Renal cortical epithelial cell (primary cell): ENCODE measurements around the gene GFY. TPM values are rescaled to one million over a fixed set of nuclear protein-coding genes. Genes with fewer than 3 reads are reported as not detected.
"Not testable (repeated sequence)": the region's sequence is repeated elsewhere in the genome, so short reads cannot be mapped to it uniquely, and the experiment has no call there.

ENCODE experiments used
- DNase-seq: peaks from one replicate; pipeline ENCODE4 v3.0.0-alpha.2; 2011; ENCODE audit warnings: low read depth
- total RNA-seq: library from RNA; depleted of rRNA; stranded (reverse); fragments of >200 nt; gene quantifications from 2 replicates; pipeline ENCODE4 v1.2.3, GENCODE V29; 2014

The GFY gene
- total RNA-seq, 1 donor from 2014 or later = not detected

DNA sequence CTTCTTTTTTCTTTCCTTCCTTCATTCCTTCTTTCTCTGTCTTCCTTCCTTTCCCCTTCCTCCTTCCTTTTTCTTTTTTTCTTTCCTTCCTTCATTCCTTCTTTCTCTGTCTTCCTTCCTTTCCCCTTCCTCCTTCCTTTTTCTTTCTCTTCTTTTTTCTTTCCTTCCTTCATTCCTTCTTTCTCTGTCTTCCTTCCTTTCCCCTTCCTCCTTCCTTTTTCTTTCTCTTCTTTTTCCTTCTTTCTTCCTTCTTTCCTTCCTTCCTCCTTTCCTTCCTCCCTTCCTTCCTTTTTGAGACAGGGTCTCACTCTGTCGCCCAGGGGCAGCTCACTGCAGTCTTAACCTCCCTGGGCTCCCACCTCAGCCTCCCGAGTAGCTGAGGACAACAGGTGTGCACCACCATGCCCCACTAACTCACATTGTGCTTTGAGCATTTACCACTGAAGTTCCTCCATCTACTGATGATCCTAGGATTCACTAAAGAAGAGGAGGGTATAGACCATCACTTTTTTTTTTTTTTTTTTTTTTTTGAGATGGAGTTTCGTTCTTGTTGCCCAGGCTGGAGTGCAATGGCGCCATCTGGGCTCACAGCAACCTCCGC lies 19.0 kb downstream of the GFY start:
- not testable (repeated sequence) for DNase-seq

- DNase-seq = no peak
These were observed 20.8 kb downstream of the GFY start for GRCh38 chr19:49445997-49446396.

DNA sequence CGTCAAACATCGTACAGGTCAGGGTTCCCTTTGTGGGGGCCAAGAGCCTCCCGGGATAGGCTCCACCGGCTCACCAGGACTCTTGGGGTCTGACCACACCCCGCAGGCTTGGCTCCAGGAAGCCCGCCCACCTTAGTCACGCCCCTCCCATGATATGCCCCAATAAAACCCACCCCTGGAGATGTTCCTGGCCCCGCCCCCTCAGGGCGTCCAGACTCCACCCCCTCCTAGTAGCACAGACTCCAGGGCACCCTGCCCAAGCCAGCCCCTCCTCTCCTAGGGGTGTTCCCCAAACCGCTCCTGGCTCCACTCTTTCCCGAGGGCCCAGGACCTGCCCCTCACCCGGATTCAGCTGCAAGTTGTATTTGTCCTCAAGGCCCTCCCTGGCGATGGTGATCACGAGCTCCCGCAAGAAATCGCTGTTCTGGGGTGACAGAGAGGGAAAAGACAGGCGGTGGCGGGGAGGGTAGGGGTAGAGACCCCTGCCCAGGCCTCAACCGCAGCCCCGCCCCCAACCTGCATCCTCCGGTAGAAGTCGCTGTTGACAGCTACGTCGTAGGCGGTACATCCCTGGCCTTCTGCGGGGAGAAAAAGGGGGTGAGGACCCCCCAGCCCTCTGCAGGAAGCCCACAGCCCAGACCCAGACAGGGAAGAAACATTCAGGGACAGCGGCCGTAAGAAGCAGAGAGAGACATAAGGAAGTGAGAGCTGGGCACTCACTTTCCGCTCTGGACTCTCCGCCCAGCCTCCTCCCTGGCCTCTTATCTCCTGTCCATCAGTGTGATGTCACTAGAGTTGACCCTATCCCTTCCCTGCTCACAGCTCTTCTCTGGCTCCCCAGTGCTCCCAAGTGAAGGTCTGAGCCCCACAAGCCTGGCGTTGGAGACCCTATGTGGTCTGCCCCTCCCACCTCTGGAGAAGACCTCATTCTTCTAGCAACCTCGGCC lies 22.6 kb downstream of the GFY start:
- no peak for DNase-seq

GRCh38 chr19:49448432-49448786 lies 23.2 kb downstream of the GFY start:
- no peak for DNase-seq

DNA sequence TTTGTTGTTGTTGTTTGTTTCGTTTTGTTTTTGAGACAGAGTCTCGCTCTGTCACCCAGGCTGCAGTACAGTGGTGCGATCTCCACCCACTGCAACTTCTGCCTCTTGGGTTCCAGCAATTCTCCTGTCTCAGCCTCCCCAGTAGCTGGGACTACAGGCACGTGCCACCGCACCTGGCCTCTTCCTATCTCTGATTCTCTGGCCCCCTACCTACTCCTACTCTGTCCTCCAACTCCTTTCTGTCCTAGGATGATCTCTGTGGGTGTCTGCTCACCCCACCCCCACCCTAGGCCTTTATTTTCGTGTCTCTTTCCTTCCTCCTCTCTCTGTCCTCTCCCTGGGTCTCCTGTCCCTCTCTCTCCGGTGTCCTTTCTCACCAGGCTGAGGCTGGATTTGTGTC lies 25.2 kb downstream of the GFY start:
- DNase-seq = no peak

GRCh38 chr19:49451430-49452181 lies 26.4 kb downstream of the GFY start, which contains the start of gene PIH1D1:
TSS of gene PIH1D1 (minus strand) at chr19:49451814. CDS start at chr19:49451574, 240 bp downstream.
- peak; percentile 99 for DNase-seq

DNA sequence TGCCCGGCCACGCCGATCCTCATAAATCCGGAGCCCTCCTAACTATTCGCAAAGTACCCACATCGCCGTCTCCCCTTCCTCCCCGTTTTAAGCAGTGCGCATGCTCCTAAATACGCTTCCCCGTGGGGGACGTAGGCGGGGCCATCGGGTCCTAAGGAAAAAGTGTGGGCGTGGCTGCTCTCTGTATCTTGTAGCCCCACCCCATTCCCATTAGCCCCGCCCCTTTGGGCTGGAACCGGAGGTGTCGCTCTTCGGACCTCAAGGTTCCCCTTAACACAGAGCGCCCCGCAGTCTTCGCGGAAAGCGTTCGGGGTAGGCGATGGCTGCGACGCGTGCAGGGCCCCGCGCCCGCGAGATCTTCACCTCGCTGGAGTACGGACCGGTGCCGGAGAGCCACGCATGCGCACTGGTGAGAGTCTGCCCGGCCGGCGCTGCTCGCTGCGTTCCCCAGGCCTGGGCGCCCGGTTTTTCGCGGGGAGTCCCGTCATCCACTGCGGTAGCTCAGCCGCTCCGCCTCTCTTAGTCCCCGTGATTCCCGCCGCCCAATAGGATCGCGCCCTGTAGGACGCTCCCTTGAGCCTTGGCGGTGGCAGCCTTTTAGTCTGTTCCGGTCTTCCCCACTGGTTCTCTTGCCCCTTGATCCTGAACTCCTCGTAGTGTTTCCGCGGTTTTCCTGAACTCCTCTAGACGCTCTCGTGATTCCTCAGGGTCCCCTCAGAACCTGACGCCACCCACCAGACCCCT lies 28.0 kb downstream of the GFY start, which contains the start of gene ALDH16A1:
Gene ALDH16A1, plus strand, starts transcription at position 213 of the 744 bp plus-strand sequence. Its CDS starts 107 bp downstream, at position 320.
- DNase-seq = peak; percentile 90

- no peak for DNase-seq
These were observed 28.6 kb downstream of the GFY start for GRCh38 chr19:49453757-49454240.

DNA sequence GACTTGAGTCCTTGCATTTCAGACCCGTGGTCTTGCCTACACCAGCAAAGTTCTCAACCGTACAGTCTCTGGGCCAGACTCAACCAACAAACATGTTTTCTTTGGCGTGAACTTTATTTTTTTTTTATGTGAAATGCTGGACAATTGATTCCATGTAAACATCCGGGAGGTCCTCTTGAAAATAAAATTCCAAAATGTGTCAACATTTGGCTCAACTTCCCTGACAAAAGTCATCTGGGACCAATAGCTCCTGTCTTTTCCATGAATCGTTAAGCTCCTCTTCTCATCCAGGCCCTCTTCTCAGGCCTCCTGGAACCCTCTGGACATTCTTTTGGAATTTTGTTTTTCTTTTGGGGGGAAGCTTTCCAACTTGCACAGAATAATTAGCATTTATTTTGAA lies 30.6 kb downstream of the GFY start:
- DNase-seq = no peak

- no peak for DNase-seq
These were observed 31.1 kb downstream of the GFY start for GRCh38 chr19:49456326-49456725.

DNA sequence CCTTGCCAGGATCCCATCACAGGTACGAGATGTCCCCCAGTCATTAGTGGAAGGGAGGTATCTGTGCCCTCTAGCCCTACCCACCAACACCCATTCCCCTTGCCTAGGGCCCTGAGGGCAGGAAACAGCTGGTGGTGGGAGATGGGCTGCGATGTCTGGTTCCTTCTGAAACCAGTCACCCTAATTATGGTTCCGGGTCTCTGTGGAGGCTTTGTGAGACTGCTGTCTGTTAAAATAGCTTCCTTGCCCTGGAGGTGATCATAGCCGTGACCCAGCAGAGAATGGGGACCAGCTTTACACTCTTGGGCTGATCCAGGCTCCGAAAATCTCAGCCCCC lies 33.3 kb downstream of the GFY start:
- DNase-seq = no peak

DNA sequence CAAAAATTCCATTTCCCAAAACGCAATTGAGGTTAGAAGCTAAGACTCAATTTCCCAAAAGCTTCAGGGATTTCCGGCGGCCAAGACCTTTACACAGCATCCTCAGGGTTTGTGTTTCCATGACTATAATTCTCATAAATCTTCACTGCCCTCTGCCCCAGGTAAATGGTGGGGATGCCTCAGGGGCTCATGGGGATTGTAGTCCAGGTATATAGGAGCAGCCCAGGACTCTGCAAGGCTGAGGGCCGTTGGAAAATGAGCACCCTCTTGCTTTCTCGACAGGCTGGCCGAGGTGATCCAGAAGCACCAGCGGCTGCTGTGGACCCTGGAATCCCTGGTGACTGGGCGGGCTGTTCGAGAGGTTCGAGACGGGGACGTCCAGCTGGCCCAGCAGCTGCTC lies 34.2 kb downstream of the GFY start:
- DNase-seq = no peak

DNA sequence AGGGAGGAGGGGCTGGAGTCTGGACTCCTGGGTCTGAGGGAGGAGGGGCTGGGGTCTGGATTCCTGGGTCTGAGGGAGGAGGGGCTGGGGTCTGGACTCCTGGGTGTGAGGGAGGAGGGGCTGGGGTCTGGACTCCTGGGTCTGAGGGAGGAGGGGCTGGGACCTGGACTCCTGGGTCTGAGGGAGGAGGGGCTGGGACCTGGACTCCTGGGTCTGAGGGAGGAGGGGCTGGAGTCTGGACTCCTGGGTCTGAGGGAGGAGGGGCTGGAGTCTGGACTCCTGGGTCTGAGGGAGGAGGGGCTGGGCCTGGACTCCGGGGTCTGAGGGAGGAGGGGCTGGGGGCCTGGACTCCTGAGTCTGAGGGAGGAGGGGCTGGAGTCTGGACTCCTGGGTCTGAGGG lies 35.9 kb downstream of the GFY start:
- not testable (repeated sequence) for DNase-seq

- DNase-seq = no peak
These were observed 36.5 kb downstream of the GFY start for GRCh38 chr19:49461656-49462055.

GRCh38 chr19:49462492-49462891 lies 37.3 kb downstream of the GFY start:
- no peak for DNase-seq

GRCh38 chr19:49463960-49464740 lies 39.0 kb downstream of the GFY start:
- no peak for DNase-seq

- no peak for DNase-seq
These were observed 40.2 kb downstream of the GFY start for GRCh38 chr19:49465371-49465770.

DNA sequence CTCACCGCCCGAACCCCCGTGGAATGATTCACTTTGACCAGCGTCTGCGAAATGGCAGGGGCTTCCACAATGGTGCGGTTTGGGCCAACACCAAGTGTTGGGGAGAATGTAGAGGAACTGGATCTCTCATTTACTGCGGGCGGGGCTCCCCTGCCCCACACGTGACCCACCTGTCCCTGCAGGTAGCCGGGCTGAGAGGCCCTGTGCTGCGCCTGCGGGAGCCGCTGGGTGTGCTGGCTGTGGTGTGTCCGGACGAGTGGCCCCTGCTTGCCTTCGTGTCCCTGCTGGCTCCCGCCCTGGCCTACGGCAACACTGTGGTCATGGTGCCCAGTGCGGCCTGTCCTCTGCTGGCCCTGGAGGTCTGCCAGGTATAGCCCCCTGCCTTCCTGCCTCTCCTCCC lies 43.0 kb downstream of the GFY start:
- DNase-seq = no peak

- no peak for DNase-seq
These were observed 43.7 kb downstream of the GFY start for GRCh38 chr19:49468746-49469447.
